Measurements from ENCODE around the gene MARCHF7. TPM values are rescaled to one million over a fixed set of nuclear protein-coding genes. Genes with fewer than 3 reads are reported as not detected.

Gene MARCHF7
- total RNA-seq, 3 donors from 2014 or later (not counting 1 experiment from before 2014, with no cell fraction given), result 60.5 to 96.5 (median 66.8) TPM

GRCh38 chr2:159677654-159678053 lies 34.7 kb upstream of the MARCHF7 start:
- H3K27ac ChIP-seq (ENCODE audit: low read length), result no peak overlapping the region
- H3K4me1 ChIP-seq (ENCODE audit: control insufficient read depth, insufficient read depth, low read length), result no peaks in the 10 kb centered on the region
- Mint-ChIP-seq H3K27me3 (ENCODE audit: low read depth in 2 of 2) (no peaks in the 10 kb centered on the region), H3K4me1 (no peaks in the 10 kb centered on the region), H3K36me3 (no peaks in the 10 kb centered on the region), H3K9me3 (no peaks in the 10 kb centered on the region), H3K27ac (no peak overlapping the region), H3K4me3 (no peak overlapping the region)
- no peak for TF ChIP-seq CTCF (IDR thresholded peaks at IDR 0.05)
- ATAC-seq, result no peak
- H3K9me3 ChIP-seq (ENCODE audit: control insufficient read depth, insufficient read depth, low read length), result no peaks in the 10 kb centered on the region
- WGBS (ENCODE audit: insufficient coverage), result no CpG with 5 or more reads among the region's 1 CpG
- H3K4me3 ChIP-seq (ENCODE audit: low read length), result no peak overlapping the region
- no peaks in the 10 kb centered on the region for H3K27me3 ChIP-seq (ENCODE audit: control insufficient read depth, insufficient read depth, low read length)
- H3K36me3 ChIP-seq (ENCODE audit: control insufficient read depth, insufficient read depth, low read length), result no peaks in the 10 kb centered on the region
- no peak for DNase-seq
- intact Hi-C loops (cut with micrococcal nuclease), result no loop called here

- Histone ChIP-seq H3K36me3 (ENCODE audit: control insufficient read depth, insufficient read depth, low read length) (no peaks in the 10 kb centered on the region), H3K27me3 (ENCODE audit: control insufficient read depth, insufficient read depth, low read length) (no peaks in the 10 kb centered on the region), H3K4me3 (ENCODE audit: low read length) (no peak overlapping the region), H3K9me3 (ENCODE audit: control insufficient read depth, insufficient read depth, low read length) (no peaks in the 10 kb centered on the region), H3K4me1 (ENCODE audit: control insufficient read depth, insufficient read depth, low read length) (no peaks in the 10 kb centered on the region), H3K27ac (ENCODE audit: low read length) (no peak overlapping the region)
- no peaks in the 10 kb centered on the region for H3K27me3 Mint-ChIP-seq (ENCODE audit: low read depth in 2 of 2)
- H3K27ac Mint-ChIP-seq, result no peak overlapping the region
- DNase-seq (no peak), ATAC-seq (no peak)
- H3K36me3 Mint-ChIP-seq, result no peaks in the 10 kb centered on the region
- intact Hi-C loops (cut with micrococcal nuclease), result no loop called here
- no peak for TF ChIP-seq CTCF (IDR thresholded peaks at IDR 0.05)
- 100% methylated on average over 1 of the region's 2 CpGs for WGBS (ENCODE audit: insufficient coverage)
- H3K9me3 Mint-ChIP-seq, result no peaks in the 10 kb centered on the region
- no peaks in the 10 kb centered on the region for H3K4me1 Mint-ChIP-seq
- no peak overlapping the region for H3K4me3 Mint-ChIP-seq
Observed at GRCh38 chr2:159680692-159681091, 31.6 kb upstream of the MARCHF7 start.

- Histone ChIP-seq H3K27me3 (ENCODE audit: control insufficient read depth, insufficient read depth, low read length) (no peaks in the 10 kb centered on the region), H3K4me3 (ENCODE audit: low read length) (no peak overlapping the region), H3K9me3 (ENCODE audit: control insufficient read depth, insufficient read depth, low read length) (no peaks in the 10 kb centered on the region), H3K36me3 (ENCODE audit: control insufficient read depth, insufficient read depth, low read length) (no peaks in the 10 kb centered on the region), H3K27ac (ENCODE audit: low read length) (no peak overlapping the region), H3K4me1 (ENCODE audit: control insufficient read depth, insufficient read depth, low read length) (no peaks in the 10 kb centered on the region)
- no peak for DNase-seq
- H3K4me3 Mint-ChIP-seq, result no peak overlapping the region
- TF ChIP-seq CTCF (IDR thresholded peaks at IDR 0.05), result no peak
- H3K36me3 Mint-ChIP-seq, result no peaks in the 10 kb centered on the region
- no peak overlapping the region for H3K27ac Mint-ChIP-seq
- 78% methylated on average over 1 of the region's 1 CpG for WGBS (ENCODE audit: insufficient coverage)
- intact Hi-C loops (cut with micrococcal nuclease), result no loop called here
- no peaks in the 10 kb centered on the region for H3K4me1 Mint-ChIP-seq
- H3K27me3 Mint-ChIP-seq (ENCODE audit: low read depth in 2 of 2), result no peaks in the 10 kb centered on the region
- no peak for ATAC-seq
- H3K9me3 Mint-ChIP-seq, result no peaks in the 10 kb centered on the region
Observed at GRCh38 chr2:159683817-159684216, 28.5 kb upstream of the MARCHF7 start.

GRCh38 chr2:159684796-159685195 lies 27.5 kb upstream of the MARCHF7 start:
- Mint-ChIP-seq H3K36me3 (no peaks in the 10 kb centered on the region), H3K4me3 (no peak overlapping the region), H3K27ac (no peak overlapping the region), H3K27me3 (ENCODE audit: low read depth in 2 of 2) (no peaks in the 10 kb centered on the region), H3K4me1 (no peaks in the 10 kb centered on the region), H3K9me3 (no peaks in the 10 kb centered on the region)
- H3K36me3 ChIP-seq (ENCODE audit: control insufficient read depth, insufficient read depth, low read length), result no peaks in the 10 kb centered on the region
- H3K4me3 ChIP-seq (ENCODE audit: low read length), result no peak overlapping the region
- DNase-seq (no peak), ATAC-seq (no peak)
- no peaks in the 10 kb centered on the region for H3K4me1 ChIP-seq (ENCODE audit: control insufficient read depth, insufficient read depth, low read length)
- H3K9me3 ChIP-seq (ENCODE audit: control insufficient read depth, insufficient read depth, low read length), result no peaks in the 10 kb centered on the region
- intact Hi-C loops (cut with micrococcal nuclease), result no loop called here
- no peak overlapping the region for H3K27ac ChIP-seq (ENCODE audit: low read length)
- H3K27me3 ChIP-seq (ENCODE audit: control insufficient read depth, insufficient read depth, low read length), result no peaks in the 10 kb centered on the region
- no peak for TF ChIP-seq CTCF (IDR thresholded peaks at IDR 0.05)
